ENCODE data around the gene RERE.

Gene RERE

DNA sequence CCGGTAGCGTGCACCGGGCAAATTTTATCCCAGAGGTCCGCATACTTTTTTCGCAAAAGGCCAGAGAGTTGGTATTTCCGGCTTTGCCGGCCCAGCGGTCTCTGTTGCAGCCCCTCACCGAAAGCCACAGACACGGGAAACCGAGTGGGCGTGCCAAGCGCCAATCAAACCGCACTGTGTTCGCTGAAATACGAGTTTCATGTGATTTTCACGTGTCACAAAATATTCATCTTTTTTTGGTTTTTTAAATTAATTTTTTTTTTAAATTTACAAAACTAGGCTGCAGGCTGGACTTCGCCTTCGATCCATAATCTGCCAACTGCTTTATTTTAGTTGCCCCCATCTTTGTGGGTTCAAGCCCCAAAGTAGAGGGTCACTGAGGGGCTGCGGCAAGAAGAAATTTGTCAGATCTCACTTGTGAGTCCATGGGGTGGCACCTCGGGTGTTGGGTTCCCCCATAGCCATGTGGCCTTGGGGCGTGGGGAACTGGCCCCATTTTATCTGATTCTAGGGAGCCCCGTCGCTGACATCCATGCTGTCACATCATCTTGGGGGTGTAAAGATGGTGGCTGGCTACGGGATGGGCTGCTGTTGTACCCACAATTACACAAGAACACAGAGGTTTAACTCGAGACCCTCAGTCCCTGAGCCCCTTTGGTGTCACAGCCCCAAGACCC is 478.8 kb downstream of the RERE start:
- Histone ChIP-seq H4K20me1 (ENCODE audit: control insufficient read depth, insufficient read depth, low read depth, low read length) (no peaks in the 10 kb centered on the region), H3K9me3 (ENCODE audit: control insufficient read depth, insufficient read depth, low read length) (no peaks in the 10 kb centered on the region), H3K27me3 (ENCODE audit: control insufficient read depth, low read length) (no peaks in the 10 kb centered on the region), H3F3A (ENCODE audit: control insufficient read depth, insufficient read depth) (no peaks in the 10 kb centered on the region), H3K27ac (ENCODE audit: low read depth, low read length) (no peak overlapping the region), H3K36me3 (ENCODE audit: control insufficient read depth, low read length) (no peaks in the 10 kb centered on the region), H3K4me1 (ENCODE audit: control insufficient read depth, low read length) (no peaks in the 10 kb centered on the region), H3K4me3 (ENCODE audit: low read length) (no peak overlapping the region), H3K4me2 (ENCODE audit: low read length) (no peak overlapping the region), H3K9me2 (replicated peaks; ENCODE audit: control insufficient read depth, low read length) (no peaks in the 10 kb centered on the region), H3K79me2 (ENCODE audit: control insufficient read depth, low read length) (no peaks in the 10 kb centered on the region)
- no peak for TF ChIP-seq EZH2phosphoT487 (IDR thresholded peaks at IDR 0.05; ENCODE audit: borderline replicate concordance, low read length)
- TF ChIP-seq, protein P1, sequence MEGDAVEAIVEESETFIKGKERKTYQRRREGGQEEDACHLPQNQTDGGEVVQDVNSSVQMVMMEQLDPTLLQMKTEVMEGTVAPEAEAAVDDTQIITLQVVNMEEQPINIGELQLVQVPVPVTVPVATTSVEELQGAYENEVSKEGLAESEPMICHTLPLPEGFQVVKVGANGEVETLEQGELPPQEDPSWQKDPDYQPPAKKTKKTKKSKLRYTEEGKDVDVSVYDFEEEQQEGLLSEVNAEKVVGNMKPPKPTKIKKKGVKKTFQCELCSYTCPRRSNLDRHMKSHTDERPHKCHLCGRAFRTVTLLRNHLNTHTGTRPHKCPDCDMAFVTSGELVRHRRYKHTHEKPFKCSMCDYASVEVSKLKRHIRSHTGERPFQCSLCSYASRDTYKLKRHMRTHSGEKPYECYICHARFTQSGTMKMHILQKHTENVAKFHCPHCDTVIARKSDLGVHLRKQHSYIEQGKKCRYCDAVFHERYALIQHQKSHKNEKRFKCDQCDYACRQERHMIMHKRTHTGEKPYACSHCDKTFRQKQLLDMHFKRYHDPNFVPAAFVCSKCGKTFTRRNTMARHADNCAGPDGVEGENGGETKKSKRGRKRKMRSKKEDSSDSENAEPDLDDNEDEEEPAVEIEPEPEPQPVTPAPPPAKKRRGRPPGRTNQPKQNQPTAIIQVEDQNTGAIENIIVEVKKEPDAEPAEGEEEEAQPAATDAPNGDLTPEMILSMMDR (IDR thresholded peaks at IDR 0.05; ENCODE audit: low read depth, low read length, poor library complexity, severe bottlenecking) = no peak

- H3K4me3 ChIP-seq (ENCODE audit: low read length) = no peak overlapping the region
Observed at GRCh38 chr1:8337776-8338525, 479.5 kb downstream of the RERE start.

DNA sequence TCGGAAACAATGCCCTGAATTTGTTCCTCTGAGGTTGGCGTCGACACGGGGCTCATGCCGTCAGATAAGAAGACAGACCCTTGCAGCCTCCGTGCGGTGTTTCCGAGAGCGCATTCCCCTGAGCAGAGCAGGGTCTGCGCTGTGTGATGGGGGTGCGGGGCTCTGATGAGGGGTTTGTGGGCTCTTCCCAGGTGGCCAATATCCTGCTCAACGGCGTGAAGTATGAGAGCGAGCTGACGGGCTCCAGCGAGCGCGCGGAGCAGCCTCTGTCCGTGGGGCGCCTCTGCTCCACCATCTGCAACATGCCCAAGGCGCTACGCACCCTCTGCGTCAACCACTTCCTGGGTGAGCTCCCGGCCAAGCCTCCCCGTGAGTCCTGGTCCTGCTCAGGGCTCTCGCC is 482.2 kb downstream of the RERE start:
- Histone ChIP-seq H3K4me1 (ENCODE audit: control insufficient read depth, low read length) (no peaks in the 10 kb centered on the region), H3K79me2 (ENCODE audit: control insufficient read depth, low read length) (no peaks in the 10 kb centered on the region), H3K4me2 (ENCODE audit: low read length) (no peak overlapping the region), H3K27ac (ENCODE audit: low read depth, low read length) (no peak overlapping the region), H3K36me3 (ENCODE audit: control insufficient read depth, low read length) (no peaks in the 10 kb centered on the region), H3K4me3 (ENCODE audit: low read length) (no peak overlapping the region), H3K9me2 (replicated peaks; ENCODE audit: control insufficient read depth, low read length) (no peaks in the 10 kb centered on the region), H4K20me1 (ENCODE audit: control insufficient read depth, insufficient read depth, low read depth, low read length) (no peaks in the 10 kb centered on the region), H3F3A (ENCODE audit: control insufficient read depth, insufficient read depth) (no peaks in the 10 kb centered on the region), H3K27me3 (ENCODE audit: control insufficient read depth, low read length) (no peaks in the 10 kb centered on the region), H3K9me3 (ENCODE audit: control insufficient read depth, insufficient read depth, low read length) (no peaks in the 10 kb centered on the region)
- TF ChIP-seq EZH2phosphoT487 (IDR thresholded peaks at IDR 0.05; ENCODE audit: borderline replicate concordance, low read length) = no peak
- TF ChIP-seq, protein P1 (IDR thresholded peaks at IDR 0.05; ENCODE audit: low read depth, low read length, poor library complexity, severe bottlenecking) = no peak

More at GRCh38 chr1:8337776-8338525, 479.5 kb downstream of the RERE start:
- TF ChIP-seq, protein P1 (IDR thresholded peaks at IDR 0.05; ENCODE audit: low read depth, low read length, poor library complexity, severe bottlenecking) = no peak
- TF ChIP-seq EZH2phosphoT487 (IDR thresholded peaks at IDR 0.05; ENCODE audit: borderline replicate concordance, low read length) = no peak
- no peak overlapping the region for H3K4me2 ChIP-seq (ENCODE audit: low read length)
- no peaks in the 10 kb centered on the region for H3F3A ChIP-seq (ENCODE audit: control insufficient read depth, insufficient read depth)
- H3K36me3 ChIP-seq (ENCODE audit: control insufficient read depth, low read length) = no peaks in the 10 kb centered on the region
- no peaks in the 10 kb centered on the region for H3K9me3 ChIP-seq (ENCODE audit: control insufficient read depth, insufficient read depth, low read length)
- no peak overlapping the region for H3K27ac ChIP-seq (ENCODE audit: low read depth, low read length)
- H3K79me2 ChIP-seq (ENCODE audit: control insufficient read depth, low read length) = no peaks in the 10 kb centered on the region
- H3K4me1 ChIP-seq (ENCODE audit: control insufficient read depth, low read length) = no peaks in the 10 kb centered on the region
- H3K9me2 ChIP-seq (replicated peaks; ENCODE audit: control insufficient read depth, low read length) = no peaks in the 10 kb centered on the region
- no peaks in the 10 kb centered on the region for H3K27me3 ChIP-seq (ENCODE audit: control insufficient read depth, low read length)
- no peaks in the 10 kb centered on the region for H4K20me1 ChIP-seq (ENCODE audit: control insufficient read depth, insufficient read depth, low read depth, low read length)
